Motor neuron (in vitro differentiated cells): ENCODE data around the gene GLRA1. TPM values are rescaled to one million over a fixed set of nuclear protein-coding genes. Genes with fewer than 3 reads are reported as not detected.

Source experiments
- ATAC-seq, 8 experiments: fragments of 200-7000 bp; cut with Tn5 transposase; replicated peaks in 6 of 8; 2 replicates each; pipeline ENCODE4 v1.8.0; 2021; ENCODE audit warnings: mild to moderate bottlenecking in 8 of 8, moderate library complexity in 8 of 8
- H3K27ac ChIP-seq, 2 donors: fragments of 250-450 bp; sonication (Bioruptor Pico); 2 replicates each; pipeline ENCODE4 v1.9.0; 2021; ENCODE audit warnings: antibody characterized with exemption in 2 of 2, mild to moderate bottlenecking in 2 of 2, moderate library complexity in 1 of 2
- H3K4me1 ChIP-seq, 2 donors: fragments of 250-450 bp; sonication (Bioruptor Pico); replicated peaks in 1 of 2; 2 replicates each; pipeline ENCODE4 v1.6.1; 2021; ENCODE audit warnings: antibody characterized with exemption in 2 of 2, mild to moderate bottlenecking in 2 of 2, moderate library complexity in 1 of 2
- H3K4me3 ChIP-seq, 5 donors: fragments of 250-450 bp; sonication (Bioruptor Pico); 2 replicates each; pipeline ENCODE4 v1.9.0; 2021; ENCODE audit warnings: antibody characterized with exemption in 5 of 5, mild to moderate bottlenecking in 5 of 5, moderate library complexity in 4 of 5
- WGBS, 10 experiments: fragments of 450-650 bp; shearing (Covaris generic); methylation state at CpG; one replicate each; pipeline ENCODE4 v1.0.0; 2022; 5-methylcytosine and 5-hydroxymethylcytosine counted together
- in situ Hi-C, 9 experiments: fragments of 400-800 bp; cut with MboI; loops; one replicate each; pipeline ENCODE4 v1.15.0; 2021; ENCODE audit warnings: low sequenced_read_pairs in 9 of 9, low pct_unique_long_range_greater_than_20kb in 2 of 9; ENCODE audit not compliant: unreplicated experiment in 9 of 9
- total RNA-seq, 8 experiments: library from RNA; unstranded; fragments of 300-600 nt; gene quantifications; 2 replicates each; pipeline versions ENCODE4 v1.2.3 to v1.2.4, GENCODE V29; 2022

The GLRA1 gene
- total RNA-seq, result 1 to 10 TPM in 5 of 8 experiments, under 1 TPM in 2, not detected in 1; 0.40 to 9.8 (median 4.9) TPM

DNA sequence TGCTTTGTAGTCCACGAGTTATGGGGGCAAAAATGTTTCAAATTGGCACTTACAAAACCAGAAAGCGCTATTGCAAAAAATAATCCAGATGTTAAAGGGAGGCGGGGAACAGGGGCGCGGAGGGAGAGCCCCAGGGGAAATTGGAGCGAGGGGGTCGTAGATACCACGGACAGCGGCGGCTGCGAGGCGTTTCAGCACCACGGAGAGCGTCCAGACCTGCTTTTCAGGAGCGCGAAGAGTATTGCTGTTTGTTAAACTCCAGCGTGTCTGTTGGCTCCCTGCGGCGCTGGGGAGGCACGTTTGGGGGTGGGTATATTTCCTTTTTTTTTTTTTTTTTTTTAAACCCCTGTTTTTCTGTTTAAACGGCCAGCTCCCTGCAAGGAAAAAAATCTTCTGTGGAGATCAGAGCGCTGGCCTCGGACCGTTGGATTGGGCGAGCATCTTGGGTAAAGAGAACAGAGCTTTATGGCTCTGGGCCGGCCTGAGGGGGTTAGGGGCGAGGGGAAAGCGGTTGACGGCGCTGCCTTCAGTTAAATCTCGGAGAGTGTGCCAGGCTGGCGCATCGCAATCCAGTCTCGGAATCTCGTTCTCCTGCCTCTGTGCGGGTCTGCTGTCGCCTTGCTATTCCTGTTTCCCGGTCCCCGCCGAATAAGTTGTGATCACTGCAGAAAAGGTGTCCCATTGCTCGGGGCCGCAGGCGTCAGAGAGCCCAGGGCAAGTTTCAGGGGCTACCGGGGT, at the start of gene GLRA1:
Gene GLRA1 (minus strand): TSS at position 288 of the 738 bp plus-strand sequence. CDS start 302 bp downstream, outside the sequence.
- Histone ChIP-seq H3K4me1 (peaks cover 32 to 47% of the 10 kb centered on the region in 2 donors), H3K4me3 (peak within 1 kb of the TSS; percentile 34 to 51 (median 49)), H3K27ac (peak within 1 kb of the TSS; percentile 67 to 78)
- ATAC-seq, result peak; percentile 54 to 88 (median 68)
- 0 to 58% (median 4%) methylated on average over 2 to 34 of the region's 44 CpGs; no CpG with 5 or more reads in 1 of the 10 experiments for WGBS, 10 experiments
- in situ Hi-C loops, result loop anchor here in 2 of 9 experiments (25.0 kb wide), 1 partner anchor 213 kb away; no protein-coding TSS in a partner anchor

DNA sequence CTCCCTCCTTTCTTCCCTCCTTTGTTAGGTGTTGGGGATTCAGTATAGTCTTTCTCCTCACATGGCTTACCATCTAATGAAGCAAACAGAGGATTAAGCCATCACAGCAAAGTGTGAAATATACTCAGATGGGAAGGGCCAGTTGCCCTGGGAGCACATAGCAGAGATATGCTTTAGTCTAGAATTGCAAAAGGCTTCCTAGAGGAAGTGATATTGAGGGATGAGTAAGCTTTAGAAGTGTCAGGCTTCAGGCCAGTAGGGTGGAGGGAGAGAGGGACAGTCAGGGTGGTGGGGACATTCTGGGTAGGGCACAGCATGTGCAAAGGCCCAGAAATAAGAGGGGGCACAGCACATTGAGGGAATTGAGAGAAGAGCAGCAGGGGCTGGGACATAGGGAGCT, 46.2 kb upstream of the GLRA1 start:
- in situ Hi-C loops, result no loop called here
- ATAC-seq, result peak in 2 of 8 experiments; percentile 96 to 98
- Histone ChIP-seq H3K4me1 (peaks cover 0 to 4% of the 10 kb centered on the region in 2 donors), H3K27ac (no peak overlapping the region), H3K4me3 (no peak overlapping the region)

DNA sequence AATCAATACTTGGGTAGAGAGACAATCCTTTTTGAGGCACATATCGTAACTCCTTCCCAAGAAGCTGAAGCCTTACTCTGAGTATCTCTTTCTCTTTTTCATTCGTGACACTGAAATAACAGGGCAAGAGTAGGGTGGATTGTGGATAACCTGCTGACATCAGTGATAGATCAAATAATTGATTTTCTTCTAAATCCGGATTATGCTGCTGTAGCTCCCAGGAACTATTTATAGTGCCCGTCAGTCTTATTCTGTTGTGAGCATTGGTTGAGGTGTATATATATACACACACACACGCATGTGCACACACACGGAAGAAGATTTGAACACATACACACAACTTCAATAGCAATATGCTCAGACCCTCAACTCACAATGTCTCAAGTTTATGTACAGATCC, 43.2 kb upstream of the GLRA1 start:
- Histone ChIP-seq H3K4me1 (peaks cover 15 to 16% of the 10 kb centered on the region in 2 donors), H3K4me3 (no peak overlapping the region), H3K27ac (no peak overlapping the region)
- peak in 3 of 8 experiments; percentile 56 to 63 (median 61) for ATAC-seq
- in situ Hi-C loops, result no loop called here
- 0 to 100% (median 69%) methylated on average over 1 to 5 of the region's 6 CpGs for WGBS, 10 experiments

DNA sequence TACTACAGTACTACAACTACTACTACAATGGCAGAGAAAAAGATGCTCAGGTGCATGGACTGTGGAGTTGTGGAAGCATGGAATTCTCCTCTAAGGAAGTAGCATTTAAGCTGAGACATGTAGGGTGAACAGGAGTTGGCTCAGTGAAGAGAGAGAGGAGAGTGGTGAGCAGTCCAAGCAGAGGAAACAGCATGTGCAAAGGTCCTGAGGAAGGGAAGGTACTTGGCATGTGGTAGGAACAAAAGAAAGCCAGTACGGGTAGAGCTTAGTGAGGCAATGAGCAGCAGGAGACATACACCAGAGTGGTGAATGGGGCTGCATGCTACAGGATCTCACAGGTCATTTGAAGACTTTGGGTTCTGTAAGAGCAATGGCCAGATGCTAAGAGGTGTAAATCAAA, 41.4 kb upstream of the GLRA1 start:
- Histone ChIP-seq H3K4me1 (peaks cover 23 to 28% of the 10 kb centered on the region in 2 donors), H3K27ac (no peak overlapping the region), H3K4me3 (no peak overlapping the region)
- no peak for ATAC-seq
- WGBS, 10 experiments, result 0 to 100% (median 63%) methylated on average over 1 of the region's 1 CpG; no CpG with 5 or more reads in 4 of the 10 experiments
- in situ Hi-C loops, result no loop called here

DNA sequence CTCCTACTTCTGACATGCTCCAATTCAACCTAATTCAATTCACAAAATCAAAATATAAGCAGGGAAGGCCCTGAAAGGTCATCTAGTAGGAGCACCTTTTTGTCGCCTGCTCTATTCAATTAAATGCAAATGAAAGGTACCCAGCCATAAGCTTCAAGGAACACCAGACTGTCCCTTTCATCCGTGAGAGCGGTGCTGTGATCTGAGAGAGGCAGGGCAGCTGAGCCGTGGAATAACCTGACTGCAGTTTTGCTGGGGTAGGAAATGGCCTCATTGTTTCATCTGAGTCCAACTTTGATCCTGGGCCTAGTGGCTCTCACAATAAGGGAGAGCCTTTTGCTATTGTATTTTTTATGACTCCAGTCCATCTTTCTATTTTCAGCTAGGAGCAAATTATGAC, 39.8 kb upstream of the GLRA1 start:
- WGBS, 10 experiments, result 5 to 69% (median 38%) methylated on average over 1 to 4 of the region's 4 CpGs; no CpG with 5 or more reads in 3 of the 10 experiments
- Histone ChIP-seq H3K4me1 (peaks cover 26 to 44% of the 10 kb centered on the region in 2 donors), H3K27ac (peak overlapping the region; percentile 23 to 35), H3K4me3 (no peak overlapping the region)
- ATAC-seq, result peak in 2 of 8 experiments; percentile 39 to 47
- in situ Hi-C loops, result no loop called here

DNA sequence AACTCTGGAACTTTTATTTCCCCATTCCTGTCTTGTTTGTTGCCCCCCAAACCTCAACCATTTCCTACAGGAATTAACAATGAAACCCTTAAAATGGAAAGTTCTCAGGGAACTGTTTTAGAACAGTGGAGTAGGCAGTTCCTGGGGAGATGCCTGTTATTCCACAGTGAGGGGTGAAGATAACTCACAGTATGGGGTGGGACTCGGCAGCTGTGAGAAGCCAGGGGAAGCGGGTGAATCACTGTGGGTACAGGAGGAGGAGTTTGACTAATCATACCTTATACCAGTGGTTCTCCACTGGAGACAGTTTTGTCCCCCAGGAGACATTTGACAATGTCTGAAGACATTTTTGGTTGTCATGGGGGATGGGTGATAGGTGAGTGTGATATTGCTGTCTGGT, 36.9 kb upstream of the GLRA1 start:
- 0 to 60% (median 0%) methylated on average over 1 to 2 of the region's 2 CpGs; no CpG with 5 or more reads in 7 of the 10 experiments for WGBS, 10 experiments
- ATAC-seq, result peak in 1 of 8 experiments; percentile 17
- Histone ChIP-seq H3K4me1 (peaks cover 46 to 61% of the 10 kb centered on the region in 2 donors), H3K27ac (no peak overlapping the region), H3K4me3 (no peak overlapping the region)
- in situ Hi-C loops, result no loop called here

DNA sequence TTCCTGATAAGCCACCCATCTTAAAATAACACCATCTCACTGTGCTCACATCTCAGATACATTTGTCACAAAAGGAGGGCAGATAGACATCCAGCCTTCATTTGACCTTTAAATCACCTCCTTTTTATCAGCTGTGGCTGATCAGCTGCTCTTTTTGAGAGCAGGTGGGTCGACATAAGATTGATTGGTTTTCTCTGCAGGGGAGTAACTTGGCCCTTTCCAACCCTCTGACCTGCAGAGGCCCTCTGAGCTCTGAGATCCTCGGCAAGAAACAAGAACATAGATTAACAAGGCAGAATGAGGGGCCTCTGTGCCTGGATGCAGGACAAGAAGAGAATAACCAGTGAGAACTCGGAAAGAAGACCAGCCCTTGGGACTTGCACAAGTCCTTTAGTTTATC, 33.5 kb upstream of the GLRA1 start:
- in situ Hi-C loops, result no loop called here
- WGBS, 10 experiments, result 0 to 18% (median 6%) methylated on average over 1 to 3 of the region's 3 CpGs; no CpG with 5 or more reads in 4 of the 10 experiments
- peak in 4 of 8 experiments; percentile 33 to 74 (median 67) for ATAC-seq
- peak overlapping the region; percentile 16 to 55 for H3K27ac ChIP-seq
- peaks cover 34 to 56% of the 10 kb centered on the region in 2 donors for H3K4me1 ChIP-seq
- no peak overlapping the region for H3K4me3 ChIP-seq

DNA sequence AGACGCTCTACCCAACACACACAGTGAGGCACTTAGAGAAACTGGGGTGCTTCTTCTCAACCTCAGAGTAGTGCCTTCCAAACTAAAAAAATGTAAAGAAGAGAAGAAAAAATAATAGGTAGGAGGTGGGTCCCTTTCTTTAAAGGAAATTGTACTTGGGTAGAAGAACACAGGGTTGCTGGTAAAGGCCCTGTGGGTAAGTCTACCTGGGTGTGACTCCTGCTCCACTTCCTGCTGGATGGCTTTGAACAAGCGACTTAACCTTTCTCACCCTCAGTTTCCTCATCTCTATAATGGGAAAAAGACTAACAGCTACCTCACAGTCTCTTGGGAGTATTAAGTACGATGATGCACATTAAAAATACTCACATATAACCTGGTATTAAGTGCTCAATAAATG, 32.1 kb upstream of the GLRA1 start:
- WGBS, 10 experiments, result 0 to 100% (median 75%) methylated on average over 1 to 3 of the region's 3 CpGs; no CpG with 5 or more reads in 2 of the 10 experiments
- no peak overlapping the region for H3K27ac ChIP-seq
- no peak for ATAC-seq
- no peak overlapping the region for H3K4me3 ChIP-seq
- in situ Hi-C loops, result no loop called here
- H3K4me1 ChIP-seq, result peaks cover 32 to 53% of the 10 kb centered on the region in 2 donors

DNA sequence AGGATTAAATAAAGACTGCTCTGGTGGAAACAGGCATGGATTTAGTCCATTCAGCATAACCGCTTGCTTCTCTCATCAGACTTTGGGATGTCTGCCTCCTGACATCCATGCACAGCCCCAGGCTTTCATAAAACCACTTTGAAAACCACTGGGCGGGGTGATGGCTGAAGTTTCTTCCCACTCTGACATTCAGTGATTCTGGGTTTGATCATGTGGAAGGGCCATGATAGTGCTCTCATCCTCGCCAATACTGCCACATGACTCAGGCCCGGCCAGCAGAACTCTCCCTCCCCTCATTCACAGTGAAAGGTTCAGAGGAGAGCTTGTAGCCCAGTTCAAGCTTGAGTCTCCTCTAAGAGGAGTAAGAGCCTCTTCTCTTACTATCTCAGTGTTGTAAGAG, 29.6 kb upstream of the GLRA1 start:
- Histone ChIP-seq H3K4me3 (no peak overlapping the region), H3K27ac (no peak overlapping the region), H3K4me1 (peaks cover 46 to 49% of the 10 kb centered on the region in 2 donors)
- in situ Hi-C loops, result no loop called here
- WGBS, 10 experiments, result 0 to 100% (median 92%) methylated on average over 1 to 2 of the region's 4 CpGs; no CpG with 5 or more reads in 4 of the 10 experiments
- ATAC-seq, result peak in 7 of 8 experiments; percentile 34 to 88 (median 57)

DNA sequence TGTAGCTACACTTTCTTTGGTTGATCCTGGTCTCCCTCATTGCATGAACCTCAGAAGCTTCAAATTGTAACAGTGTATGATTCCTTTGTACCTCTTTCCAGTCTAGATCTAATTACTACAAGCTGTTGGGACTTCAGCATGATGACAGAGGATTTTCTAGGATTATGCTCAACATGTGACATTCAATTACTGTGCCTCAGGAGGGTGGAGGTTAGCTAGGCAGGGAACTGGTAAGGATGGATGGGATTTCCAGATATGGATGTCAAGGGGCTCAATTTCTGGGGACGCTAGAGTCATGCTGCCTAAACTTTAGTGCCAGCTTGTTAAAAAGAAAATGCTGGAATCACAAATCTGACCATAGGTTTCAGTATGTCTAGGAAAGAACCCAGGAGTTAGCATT, 29.2 kb upstream of the GLRA1 start:
- ATAC-seq, result peak in 1 of 8 experiments; percentile 23
- in situ Hi-C loops, result no loop called here
- Histone ChIP-seq H3K4me3 (no peak overlapping the region), H3K4me1 (peaks cover 46% of the 10 kb centered on the region in 2 donors), H3K27ac (no peak overlapping the region)
- 0 to 100% (median 71%) methylated on average over 1 of the region's 1 CpG; no CpG with 5 or more reads in 4 of the 10 experiments for WGBS, 10 experiments

DNA sequence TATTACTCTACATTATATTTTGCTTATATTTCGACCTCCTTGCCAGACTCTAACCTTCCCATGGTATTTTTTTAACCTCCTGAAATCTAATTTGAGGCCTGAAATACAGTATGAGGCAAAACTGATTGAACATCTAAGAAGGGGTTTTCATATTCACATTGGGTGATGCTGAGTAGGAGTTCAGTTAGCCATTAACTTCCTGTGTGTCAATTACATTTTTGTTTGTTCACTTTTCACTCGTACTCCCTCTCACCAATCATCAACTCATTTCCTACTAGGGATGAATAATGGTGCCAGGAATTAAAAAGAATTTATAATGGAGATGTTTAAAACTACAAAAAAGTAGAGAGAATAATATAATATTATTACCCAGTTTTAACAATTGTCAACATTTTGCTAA, 27.6 kb upstream of the GLRA1 start:
- no peak for ATAC-seq
- in situ Hi-C loops, result no loop called here
- H3K27ac ChIP-seq, result no peak overlapping the region
- H3K4me3 ChIP-seq, result no peak overlapping the region
- 0 to 100% (median 86%) methylated on average over 1 to 2 of the region's 2 CpGs; no CpG with 5 or more reads in 1 of the 10 experiments for WGBS, 10 experiments
- peaks cover 45 to 46% of the 10 kb centered on the region in 2 donors for H3K4me1 ChIP-seq

DNA sequence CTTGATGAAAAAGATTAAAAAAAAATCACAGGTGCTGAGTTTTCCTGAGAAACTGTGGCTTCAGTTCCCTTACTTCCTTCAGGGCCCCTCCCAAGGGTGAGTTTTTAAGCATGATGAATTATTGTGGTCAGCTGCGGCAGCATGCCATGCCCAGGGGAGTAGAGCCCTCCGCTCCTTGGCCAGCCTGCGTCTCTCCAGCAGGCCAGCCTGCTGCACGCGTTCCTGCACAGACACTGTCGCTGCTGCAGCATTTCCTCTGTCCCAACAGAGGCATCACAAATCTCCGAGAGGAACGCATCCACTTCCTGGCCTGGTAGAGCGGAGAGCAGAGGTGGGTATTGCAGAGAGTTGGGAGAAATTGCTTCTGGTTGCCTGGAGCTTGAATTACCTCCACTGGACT, 26.1 kb upstream of the GLRA1 start:
- in situ Hi-C loops, result no loop called here

DNA sequence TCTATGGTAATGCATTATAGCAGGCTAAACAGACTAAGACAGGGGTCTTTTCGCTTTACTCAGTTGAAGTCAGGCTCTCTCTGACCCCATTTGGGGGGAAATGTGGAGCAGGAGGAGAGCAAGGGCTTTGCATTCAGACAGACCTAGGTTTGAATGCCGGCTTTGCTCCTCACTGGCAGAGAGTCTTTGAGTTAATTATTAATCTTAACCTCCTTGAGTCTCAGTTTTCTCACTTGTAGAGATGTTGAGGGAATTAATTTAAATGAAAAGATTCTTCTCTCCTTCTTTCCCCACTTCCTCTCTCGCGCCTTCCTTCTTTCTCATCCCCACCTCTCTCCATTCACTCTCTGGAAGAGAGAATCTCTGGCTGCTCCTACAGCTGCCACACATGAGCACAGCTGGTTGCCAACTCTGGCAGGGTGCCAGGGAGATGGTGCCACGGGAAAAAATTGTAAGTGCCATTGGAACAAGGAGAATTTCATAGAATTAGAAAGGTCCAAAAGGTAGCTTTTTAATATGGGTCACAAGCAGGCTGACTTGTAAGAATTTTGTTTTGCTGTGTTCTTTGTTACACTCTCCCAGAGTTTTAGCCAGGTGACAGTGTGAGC, 25.2 kb upstream of the GLRA1 start:
- Histone ChIP-seq H3K4me3 (no peak overlapping the region), H3K4me1 (peaks cover 43 to 45% of the 10 kb centered on the region in 2 donors), H3K27ac (no peak overlapping the region)
- in situ Hi-C loops, result no loop called here
- ATAC-seq, result no peak
- WGBS, 10 experiments, result 0 to 83% (median 57%) methylated on average over 1 to 4 of the region's 5 CpGs; no CpG with 5 or more reads in 1 of the 10 experiments

More for the DNA sequence above, 26.1 kb upstream of the GLRA1 start:
- ATAC-seq, result peak in 5 of 8 experiments; percentile 45 to 89 (median 79)
- WGBS, 10 experiments, result 0 to 100% (median 67%) methylated on average over 1 to 5 of the region's 9 CpGs; no CpG with 5 or more reads in 2 of the 10 experiments
- Histone ChIP-seq H3K4me1 (peaks cover 46 to 48% of the 10 kb centered on the region in 2 donors), H3K4me3 (no peak overlapping the region), H3K27ac (peak overlapping the region in 1 of 2 donors; percentile 8)
